Loucy (cell line): ENCODE results near the gene PPP2R2B.

Experiments used
- H2AFZ ChIP-seq: fragments of 200-600 bp; sonication (generic); 2 replicates; pipeline ENCODE4 v1.6.0; 2016; ENCODE audit warnings: antibody characterized with exemption, mild to moderate bottlenecking, low read length, moderate library complexity
- H3F3A ChIP-seq: fragments of 200-600 bp; 2 replicates; pipeline ENCODE4 v1.6.0; 2016; ENCODE audit warnings: antibody characterized with exemption, low read depth, mild to moderate bottlenecking
- H3K27me3 ChIP-seq: fragments of 200-600 bp; sonication (generic); 2 replicates; pipeline ENCODE4 v1.6.1; 2014; ENCODE audit warnings: low read length, mild to moderate bottlenecking; ENCODE audit not compliant: insufficient read depth, poor library complexity, severe bottlenecking
- H3K36me3 ChIP-seq: fragments of 200-600 bp; sonication (generic); 2 replicates; pipeline ENCODE4 v1.6.1; 2016; ENCODE audit warnings: low read length; ENCODE audit not compliant: insufficient read depth
- H3K4me1 ChIP-seq: fragments of 200-600 bp; sonication (generic); 2 replicates; pipeline ENCODE4 v1.5.1; 2014; ENCODE audit warnings: low read length, mild to moderate bottlenecking; ENCODE audit not compliant: insufficient read depth, poor library complexity, severe bottlenecking
- H3K4me2 ChIP-seq: fragments of 200-600 bp; sonication (generic); 2 replicates; pipeline ENCODE4 v1.6.0; 2014; ENCODE audit warnings: antibody characterized with exemption, low read length, low read depth, mild to moderate bottlenecking; ENCODE audit not compliant: poor library complexity, severe bottlenecking
- H3K4me3 ChIP-seq: fragments of 200-600 bp; sonication (generic); 2 replicates; pipeline ENCODE4 v1.5.1; 2014; ENCODE audit warnings: low read length, mild to moderate bottlenecking, mixed read lengths; ENCODE audit not compliant: poor library complexity, severe bottlenecking
- H3K79me2 ChIP-seq: fragments of 200-600 bp; sonication (generic); 2 replicates; pipeline ENCODE4 v1.6.1; 2014; ENCODE audit warnings: low read length; ENCODE audit not compliant: insufficient read depth
- H3K9ac ChIP-seq: fragments of 200-600 bp; sonication (generic); 2 replicates; pipeline ENCODE4 v1.6.0; 2014; ENCODE audit warnings: mild to moderate bottlenecking, low read depth, low read length, moderate library complexity; ENCODE audit not compliant: poor library complexity, severe bottlenecking
- H3K9me2 ChIP-seq: fragments of 200-600 bp; sonication (generic); replicated peaks from 2 replicates; pipeline ENCODE4 v1.6.1; 2016; ENCODE audit warnings: low read depth, low read length, mixed read lengths
- H3K9me3 ChIP-seq: fragments of 200-600 bp; sonication (generic); 2 replicates; pipeline ENCODE4 v1.6.1; 2014; ENCODE audit warnings: mild to moderate bottlenecking, antibody characterized with exemption, low read length, low read depth; ENCODE audit not compliant: insufficient read depth
- H4K20me1 ChIP-seq: fragments of 200-600 bp; sonication (generic); 2 replicates; pipeline ENCODE4 v1.6.0; 2014; ENCODE audit warnings: antibody characterized with exemption, low read length, mild to moderate bottlenecking; ENCODE audit not compliant: insufficient read depth, poor library complexity, severe bottlenecking
- EZH2phosphoT487 ChIP-seq: fragments of 200-600 bp; IDR thresholded peaks from 2 replicates; pipeline ENCODE4 v1.6.1; 2018; ENCODE audit warnings: antibody characterized with exemption, mild to moderate bottlenecking, moderate library complexity, borderline replicate concordance
- TF ChIP-seq, protein P1 (sequence below): fragments of 200-600 bp; sonication (generic); conservative IDR thresholded peaks from 2 replicates; pipeline ENCODE4 v1.5.1; 2014; ENCODE audit warnings: mild to moderate bottlenecking, antibody characterized with exemption, low read length

The PPP2R2B gene

DNA sequence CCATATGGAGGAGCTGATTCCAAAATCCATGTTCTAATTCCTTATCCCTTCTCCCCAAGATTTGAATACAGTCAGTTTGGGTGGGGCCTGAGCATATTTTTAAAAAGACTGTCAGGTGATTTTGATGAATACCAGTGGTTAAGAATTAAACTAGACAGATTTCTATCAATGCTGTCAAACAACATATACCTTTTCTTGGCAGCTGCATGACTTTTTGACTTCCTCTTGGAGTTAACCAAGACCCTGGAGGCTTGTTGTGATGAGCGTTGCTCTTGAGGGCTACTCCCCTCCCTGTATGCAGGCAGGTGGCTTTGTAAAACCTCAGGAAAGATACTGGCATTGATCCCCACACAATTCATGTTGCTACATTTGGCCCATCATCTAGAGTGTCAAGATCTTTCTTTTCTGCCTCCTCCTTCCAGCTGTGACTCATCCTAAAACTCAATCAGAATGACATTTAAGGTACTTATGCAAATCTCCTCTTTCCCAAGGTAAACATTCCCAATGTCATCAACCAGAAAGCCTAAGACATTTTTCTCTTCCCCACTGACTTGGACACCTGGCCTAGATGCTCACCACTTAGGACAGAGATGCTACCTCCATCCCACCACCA is 61.7 kb downstream of the PPP2R2B start:
- Histone ChIP-seq H2AFZ (no peak overlapping the region), H3K79me2 (no peaks in the 10 kb centered on the region), H3K4me1 (no peaks in the 10 kb centered on the region), H3K9me3 (no peaks in the 10 kb centered on the region), H3K27me3 (no peaks in the 10 kb centered on the region), H3F3A (no peaks in the 10 kb centered on the region), H3K4me2 (no peak overlapping the region), H4K20me1 (no peaks in the 10 kb centered on the region), H3K4me3 (no peak overlapping the region), H3K36me3 (no peaks in the 10 kb centered on the region), H3K9me2 (no peaks in the 10 kb centered on the region), H3K9ac (no peak overlapping the region)
- no peak for TF ChIP-seq EZH2phosphoT487
- TF ChIP-seq, protein P1, sequence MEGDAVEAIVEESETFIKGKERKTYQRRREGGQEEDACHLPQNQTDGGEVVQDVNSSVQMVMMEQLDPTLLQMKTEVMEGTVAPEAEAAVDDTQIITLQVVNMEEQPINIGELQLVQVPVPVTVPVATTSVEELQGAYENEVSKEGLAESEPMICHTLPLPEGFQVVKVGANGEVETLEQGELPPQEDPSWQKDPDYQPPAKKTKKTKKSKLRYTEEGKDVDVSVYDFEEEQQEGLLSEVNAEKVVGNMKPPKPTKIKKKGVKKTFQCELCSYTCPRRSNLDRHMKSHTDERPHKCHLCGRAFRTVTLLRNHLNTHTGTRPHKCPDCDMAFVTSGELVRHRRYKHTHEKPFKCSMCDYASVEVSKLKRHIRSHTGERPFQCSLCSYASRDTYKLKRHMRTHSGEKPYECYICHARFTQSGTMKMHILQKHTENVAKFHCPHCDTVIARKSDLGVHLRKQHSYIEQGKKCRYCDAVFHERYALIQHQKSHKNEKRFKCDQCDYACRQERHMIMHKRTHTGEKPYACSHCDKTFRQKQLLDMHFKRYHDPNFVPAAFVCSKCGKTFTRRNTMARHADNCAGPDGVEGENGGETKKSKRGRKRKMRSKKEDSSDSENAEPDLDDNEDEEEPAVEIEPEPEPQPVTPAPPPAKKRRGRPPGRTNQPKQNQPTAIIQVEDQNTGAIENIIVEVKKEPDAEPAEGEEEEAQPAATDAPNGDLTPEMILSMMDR = no peak

DNA sequence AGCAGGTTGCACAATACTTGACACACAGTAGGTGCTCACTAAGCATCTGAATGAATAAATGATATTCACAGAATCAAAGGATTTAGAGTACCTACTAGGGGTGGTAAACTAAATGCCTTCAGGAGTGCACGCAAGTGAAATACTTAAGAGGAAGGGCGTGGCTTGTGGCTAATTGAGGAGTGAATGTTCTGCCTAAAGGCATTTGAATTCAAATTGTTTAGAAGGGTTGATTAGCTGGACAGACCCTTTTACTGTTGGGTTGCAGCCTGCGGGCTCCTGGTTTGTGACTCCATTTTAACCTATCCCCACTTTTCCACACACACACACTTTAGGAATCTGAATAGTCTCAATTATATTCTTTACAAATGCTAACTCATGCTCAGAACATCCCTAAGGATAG is 63.1 kb downstream of the PPP2R2B start:
- Histone ChIP-seq H3K79me2 (no peaks in the 10 kb centered on the region), H3K36me3 (no peaks in the 10 kb centered on the region), H3K27me3 (no peaks in the 10 kb centered on the region), H2AFZ (no peak overlapping the region), H3F3A (no peaks in the 10 kb centered on the region), H4K20me1 (no peaks in the 10 kb centered on the region), H3K9me3 (no peaks in the 10 kb centered on the region), H3K9me2 (no peaks in the 10 kb centered on the region), H3K4me3 (no peak overlapping the region), H3K4me1 (no peaks in the 10 kb centered on the region), H3K9ac (no peak overlapping the region), H3K4me2 (no peak overlapping the region)
- no peak for TF ChIP-seq EZH2phosphoT487
- TF ChIP-seq, protein P1 = no peak

DNA sequence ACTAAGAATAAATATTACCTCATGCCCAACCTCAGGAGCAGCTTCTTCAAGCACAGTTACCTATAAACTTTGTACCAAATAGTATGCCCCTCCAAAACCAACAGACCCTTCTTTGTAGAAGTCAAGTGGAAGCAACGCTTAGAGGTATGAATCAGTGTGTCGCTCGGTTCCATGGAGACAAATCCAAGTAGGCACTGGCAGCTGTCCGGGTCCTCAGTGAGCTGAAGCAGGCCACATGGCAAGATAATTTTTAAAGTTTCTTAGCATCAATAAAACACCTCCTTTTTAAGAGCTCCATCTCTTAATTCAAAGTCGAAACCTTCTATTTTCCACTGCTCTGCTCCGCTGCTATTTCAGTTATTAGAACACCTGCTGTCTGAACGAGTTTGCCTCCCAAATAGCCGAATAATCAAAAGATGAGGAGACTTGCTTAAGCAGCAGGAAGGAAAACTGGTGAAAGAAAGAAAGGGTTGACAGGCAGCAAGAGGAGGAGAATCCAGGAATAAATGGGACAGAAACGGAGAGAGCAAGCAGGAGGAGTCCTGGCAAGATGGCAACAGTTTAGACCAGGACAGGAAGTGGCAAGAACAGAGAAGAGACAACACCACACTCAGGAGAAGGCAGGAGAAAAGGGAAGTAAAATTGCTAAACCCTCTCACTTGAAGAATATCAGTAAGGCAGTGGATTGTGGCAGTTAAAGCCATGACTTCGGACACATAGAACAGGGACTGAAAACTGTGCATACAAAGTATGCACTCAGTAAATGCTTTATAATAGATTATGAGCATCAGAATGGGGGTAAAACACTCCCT is 65.0 kb downstream of the PPP2R2B start:
- Histone ChIP-seq H3K9me3 (no peaks in the 10 kb centered on the region), H3F3A (no peaks in the 10 kb centered on the region), H3K4me3 (no peak overlapping the region), H3K9ac (no peak overlapping the region), H3K4me2 (no peak overlapping the region), H3K27me3 (no peaks in the 10 kb centered on the region), H3K79me2 (no peaks in the 10 kb centered on the region), H3K4me1 (no peaks in the 10 kb centered on the region), H3K9me2 (no peaks in the 10 kb centered on the region), H4K20me1 (no peaks in the 10 kb centered on the region), H2AFZ (no peak overlapping the region), H3K36me3 (no peaks in the 10 kb centered on the region)
- TF ChIP-seq, protein P1 = no peak
- no peak for TF ChIP-seq EZH2phosphoT487
